C4-2B (cell line): ENCODE data around the gene PFDN4.
"Not testable (repeated sequence)": the region's sequence is repeated elsewhere in the genome, so short reads cannot be mapped to it uniquely, and the experiment has no call there.

Experiments used
- H3K27ac ChIP-seq: fragments of 450-650 bp; 2 replicates; pipeline ENCODE4 v1.5.1; 2017
- CTCF ChIP-seq: fragments of 450-650 bp; conservative IDR thresholded peaks from 2 replicates; pipeline ENCODE4 v1.5.1; 2017; ENCODE audit warnings: mild to moderate bottlenecking
- ZFX ChIP-seq: fragments of 450-650 bp; IDR thresholded peaks from 2 replicates; pipeline ENCODE4 v1.6.1; 2017

Gene PFDN4

GRCh38 chr20:54256202-54256601 is 48.3 kb downstream of the PFDN4 start:
- H3K27ac ChIP-seq, result no peak overlapping the region
- TF ChIP-seq CTCF (no peak), ZFX (no peak)

DNA sequence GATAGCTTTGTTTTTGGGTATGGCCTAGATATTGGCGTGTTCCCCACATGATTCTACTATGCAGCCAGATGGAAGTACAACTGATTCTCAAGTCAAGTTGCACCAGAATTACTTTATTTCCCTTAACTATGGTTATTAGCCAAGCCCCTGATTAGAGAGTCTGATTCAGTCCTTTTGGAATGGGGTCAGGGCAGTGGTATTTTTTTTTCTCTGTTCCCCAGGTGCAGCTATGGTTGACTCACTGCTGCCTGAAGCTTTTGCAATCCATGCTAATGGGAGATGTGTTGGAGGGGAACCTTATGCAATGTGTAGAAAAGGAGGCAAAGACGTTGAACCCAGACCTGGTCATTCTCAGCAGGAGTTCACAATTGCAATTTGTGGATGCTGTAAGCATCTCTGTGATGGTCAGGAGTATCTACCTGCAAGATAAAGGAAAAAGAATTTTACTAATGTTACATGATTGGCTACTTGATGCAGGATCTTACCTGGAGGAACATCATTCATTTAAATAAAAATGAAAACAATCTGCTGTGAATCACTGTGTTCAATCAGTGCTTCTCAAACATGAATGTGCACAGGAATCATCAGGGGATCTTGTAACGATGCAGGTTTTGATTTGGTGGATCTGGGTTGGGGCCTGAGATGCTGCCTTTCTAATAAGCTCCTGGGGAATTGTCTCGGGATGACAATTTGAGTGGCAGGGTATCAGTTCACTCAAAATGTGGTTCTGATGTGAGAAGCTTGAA is 49.4 kb downstream of the PFDN4 start:
- no peak for TF ChIP-seq ZFX
- TF ChIP-seq CTCF, result no peak
- no peak overlapping the region for H3K27ac ChIP-seq

GRCh38 chr20:54260116-54260515 is 52.2 kb downstream of the PFDN4 start:
- no peak overlapping the region for H3K27ac ChIP-seq
- TF ChIP-seq CTCF (no peak), ZFX (no peak)

DNA sequence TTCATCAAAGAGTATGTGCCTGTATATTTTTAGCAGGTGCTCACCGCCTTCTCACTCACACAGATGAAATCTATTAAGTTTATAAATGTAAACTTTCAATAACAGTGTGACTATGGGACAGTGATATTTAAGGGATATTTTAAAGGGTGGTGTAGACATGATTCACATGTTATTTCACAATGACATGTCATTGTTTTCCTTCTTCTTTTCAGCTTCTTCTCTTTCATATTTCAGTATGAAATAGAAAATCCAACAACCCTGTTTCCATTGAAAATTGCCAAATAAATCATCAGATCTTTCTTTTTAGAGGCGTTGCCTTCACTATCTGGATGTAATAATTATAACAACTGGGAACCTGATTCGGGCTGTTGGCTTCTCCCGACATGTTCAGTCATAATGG is 54.8 kb downstream of the PFDN4 start:
- H3K27ac ChIP-seq, result no peak overlapping the region
- TF ChIP-seq CTCF (no peak), ZFX (no peak)

DNA sequence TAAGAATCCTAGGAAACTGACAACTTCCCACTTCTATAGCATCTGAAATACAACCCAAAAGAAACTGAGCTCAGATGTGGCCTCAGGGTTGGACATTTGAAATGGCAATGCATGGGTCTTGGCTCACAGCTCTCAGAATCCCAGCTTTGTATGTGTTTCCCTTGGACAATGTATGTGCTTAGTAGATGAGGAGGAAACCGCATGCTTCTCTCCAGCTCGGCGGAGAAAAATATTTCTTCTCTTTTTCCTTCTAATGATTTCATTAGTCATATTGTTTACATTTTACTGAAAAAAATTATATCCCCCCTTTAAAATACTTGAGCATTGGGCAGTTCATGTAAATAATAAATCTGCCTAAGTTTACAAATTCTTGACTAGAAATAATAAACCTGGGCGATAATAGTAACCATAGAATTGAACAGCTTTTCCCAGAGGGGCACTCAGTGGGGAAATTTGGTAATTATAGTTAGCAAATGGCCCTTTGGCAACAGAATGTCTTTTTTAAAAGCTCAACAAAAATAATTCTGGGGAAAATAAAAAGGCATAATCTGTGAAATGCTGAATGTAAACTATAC is 55.3 kb downstream of the PFDN4 start:
- no peak overlapping the region for H3K27ac ChIP-seq
- TF ChIP-seq CTCF, result no peak
- no peak for TF ChIP-seq ZFX

GRCh38 chr20:54265791-54266190 is 57.9 kb downstream of the PFDN4 start:
- not testable (repeated sequence) for H3K27ac ChIP-seq

- TF ChIP-seq ZFX, result no peak
- no peak for TF ChIP-seq CTCF
- H3K27ac ChIP-seq, result no peak overlapping the region
These were observed 59.0 kb downstream of the PFDN4 start for GRCh38 chr20:54266844-54267243.

DNA sequence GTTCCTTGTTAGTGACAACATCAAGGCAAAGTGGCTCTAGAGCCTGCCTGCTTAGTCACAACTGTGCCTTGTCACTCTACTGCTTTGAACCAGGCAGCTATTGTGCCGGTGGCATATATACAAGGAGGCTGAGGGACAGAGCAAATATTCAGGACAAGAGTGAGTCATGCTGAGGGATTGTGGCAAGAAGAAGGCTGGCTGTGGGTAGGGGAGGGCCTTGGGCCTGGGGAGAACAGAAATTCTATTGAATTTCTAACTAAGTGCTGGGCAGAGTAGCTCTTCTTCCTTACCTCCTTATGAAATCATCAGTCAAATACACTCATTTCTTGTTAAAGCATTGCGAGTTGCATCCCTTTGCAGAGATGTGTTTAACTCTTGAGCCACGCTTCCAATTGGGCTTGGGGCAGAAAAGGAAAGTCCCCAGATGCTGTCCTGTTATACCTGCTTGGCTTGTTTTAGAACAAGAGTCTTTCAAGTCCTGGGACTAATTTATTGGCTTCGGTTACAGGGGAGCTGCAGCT is 59.7 kb downstream of the PFDN4 start:
- no peak overlapping the region for H3K27ac ChIP-seq
- TF ChIP-seq CTCF (no peak), ZFX (no peak)
